Immature natural killer cell (primary cell): ENCODE results near the gene XPR1. TPM values are rescaled to one million over a fixed set of nuclear protein-coding genes. Genes with fewer than 3 reads are reported as not detected.
"Not testable (repeated sequence)": the region's sequence is repeated elsewhere in the genome, so short reads cannot be mapped to it uniquely, and the experiment has no call there.

Source experiments
- DNase-seq, 3 donors: peaks; one replicate each; pipeline ENCODE4 v3.0.0; 2022; ENCODE audit warnings: mixed read lengths in 1 of 3
- H3K27ac Mint-ChIP-seq, 6 donors: one replicate each; pipeline ENCODE4 v1.8.0; 2020; ENCODE audit warnings: mixed read lengths in 6 of 6, mild to moderate bottlenecking in 5 of 6, inconsistent platforms in 4 of 6, moderate library complexity in 3 of 6
- H3K27me3 Mint-ChIP-seq, 3 donors: one replicate each; pipeline ENCODE4 v1.8.0; 2020 to 2021; ENCODE audit warnings: low read depth in 3 of 3, mild to moderate bottlenecking in 3 of 3, mixed read lengths in 3 of 3, moderate library complexity in 3 of 3, inconsistent platforms in 1 of 3
- H3K36me3 Mint-ChIP-seq, 3 donors: one replicate each; pipeline ENCODE4 v1.8.0; 2020; ENCODE audit warnings: mixed read lengths in 3 of 3, inconsistent platforms in 2 of 3, mild to moderate bottlenecking in 2 of 3
- H3K4me1 Mint-ChIP-seq, 2 donors: one replicate each; pipeline ENCODE4 v1.8.0; 2020; ENCODE audit warnings: inconsistent platforms in 2 of 2, mild to moderate bottlenecking in 2 of 2, mixed read lengths in 2 of 2, moderate library complexity in 1 of 2
- H3K4me3 Mint-ChIP-seq, 5 donors: one replicate each; pipeline ENCODE4 v1.8.0; 2020; ENCODE audit warnings: mild to moderate bottlenecking in 5 of 5, mixed read lengths in 5 of 5, inconsistent platforms in 3 of 5, moderate library complexity in 3 of 5
- H3K9me3 Mint-ChIP-seq, 6 donors: one replicate each; pipeline ENCODE4 v1.8.0; 2020; ENCODE audit warnings: mild to moderate bottlenecking in 6 of 6, mixed read lengths in 6 of 6, inconsistent platforms in 4 of 6, moderate library complexity in 3 of 6
- polyA plus RNA-seq, 3 donors: library from polyadenylated mRNA; unstranded; fragments of 300-500 nt; fragmentation: Illumina TruSeq; gene quantifications; one replicate each; pipeline ENCODE4 v1.2.3, GENCODE V29; 2021

Gene XPR1
- polyA plus RNA-seq, 3 donors from 2014 or later: 4.3 to 7.1 (median 6.8) TPM

DNA sequence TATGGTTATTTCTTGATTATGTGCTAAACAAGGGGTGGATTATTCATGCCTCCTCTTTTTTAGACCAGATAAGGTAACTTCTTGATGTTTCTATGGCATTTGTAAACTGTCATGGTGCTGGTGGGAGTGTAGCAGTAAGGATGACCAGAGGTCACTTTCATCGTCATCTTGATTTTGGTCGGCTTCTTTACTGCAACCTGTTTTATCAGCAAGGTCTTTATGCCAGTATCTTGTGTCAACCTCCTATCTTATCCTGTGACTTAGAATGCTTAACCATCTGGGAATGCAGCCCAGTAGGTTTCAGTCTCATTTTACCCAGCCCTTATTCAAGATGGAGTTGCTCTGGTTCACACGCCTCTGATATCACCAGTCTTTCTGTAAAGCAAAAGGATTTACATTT, 95.9 kb downstream of the XPR1 start:
- Mint-ChIP-seq H3K4me1 (peaks cover 1 to 28% of the 10 kb centered on the region in 2 donors), H3K9me3 (peaks cover 18 to 45% (median 29%) of the 10 kb centered on the region in 6 donors), H3K36me3 (peaks cover 30 to 37% (median 34%) of the 10 kb centered on the region in 3 donors)
- DNase-seq, H3K27me3 Mint-ChIP-seq, H3K4me3 Mint-ChIP-seq, H3K27ac Mint-ChIP-seq: not testable (repeated sequence)

DNA sequence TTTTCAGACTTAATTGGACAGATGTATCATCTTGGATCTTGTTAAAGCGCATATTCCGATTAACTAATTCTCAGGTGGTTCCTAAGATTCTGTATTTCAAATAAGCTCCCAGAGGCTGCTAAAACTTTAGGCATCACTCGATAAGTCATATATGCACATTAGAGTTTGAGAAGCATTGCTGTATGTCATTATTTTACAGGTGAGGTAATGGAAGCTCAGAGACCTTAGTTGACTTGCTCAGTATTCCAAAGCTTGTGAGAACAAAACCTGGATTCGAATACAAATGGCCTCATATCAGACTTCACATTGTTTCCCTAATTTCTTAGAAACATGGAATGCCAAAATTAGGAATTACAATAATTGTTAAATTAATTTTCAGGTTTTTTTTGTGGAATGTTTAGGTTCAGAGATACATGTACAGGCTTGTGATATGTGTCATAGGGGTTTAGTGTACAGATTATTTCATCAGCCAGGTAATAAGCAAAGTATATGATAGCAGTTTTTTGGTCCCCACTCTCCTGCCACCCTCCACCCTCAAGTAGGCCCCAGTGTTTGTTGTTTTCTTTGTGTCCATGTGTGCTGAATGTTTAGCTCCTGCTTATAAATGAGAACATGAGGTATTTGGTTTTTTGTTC, 96.8 kb downstream of the XPR1 start:
- no peak overlapping the region for H3K27ac Mint-ChIP-seq
- peaks cover 1 to 26% of the 10 kb centered on the region in 2 donors for H3K4me1 Mint-ChIP-seq
- peaks cover 37 to 41% (median 40%) of the 10 kb centered on the region in 3 donors for H3K36me3 Mint-ChIP-seq
- no peak for DNase-seq
- H3K9me3 Mint-ChIP-seq: peaks cover 20 to 53% (median 34%) of the 10 kb centered on the region in 6 donors
- H3K4me3 Mint-ChIP-seq: no peak overlapping the region
- H3K27me3 Mint-ChIP-seq: no peaks in the 10 kb centered on the region

DNA sequence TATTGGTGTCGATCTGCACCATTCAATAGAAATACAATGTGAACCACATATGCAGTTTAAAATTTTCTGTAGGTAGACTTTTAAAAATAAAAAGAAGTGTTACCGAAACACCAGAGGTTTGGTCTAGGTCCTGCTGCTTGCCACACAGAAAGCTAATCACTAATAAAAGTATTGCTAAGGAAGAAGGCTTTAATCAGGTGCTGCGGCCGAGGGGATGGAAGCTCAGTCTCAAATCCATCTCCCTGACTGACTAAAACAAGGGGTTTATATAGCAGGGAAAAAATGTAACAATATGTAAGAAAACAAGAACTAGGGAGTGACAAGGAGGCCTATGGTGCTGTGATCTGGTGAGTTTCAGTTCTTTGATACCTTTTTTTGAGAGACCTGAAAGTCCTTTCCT, 99.3 kb downstream of the XPR1 start:
- Mint-ChIP-seq H3K36me3 (peaks cover 48 to 55% (median 54%) of the 10 kb centered on the region in 3 donors), H3K4me1 (peaks cover 0 to 22% of the 10 kb centered on the region in 2 donors), H3K27me3 (no peaks in the 10 kb centered on the region), H3K9me3 (peaks cover 33 to 79% (median 57%) of the 10 kb centered on the region in 6 donors), H3K27ac (no peak overlapping the region), H3K4me3 (no peak overlapping the region)
- DNase-seq: no peak

DNA sequence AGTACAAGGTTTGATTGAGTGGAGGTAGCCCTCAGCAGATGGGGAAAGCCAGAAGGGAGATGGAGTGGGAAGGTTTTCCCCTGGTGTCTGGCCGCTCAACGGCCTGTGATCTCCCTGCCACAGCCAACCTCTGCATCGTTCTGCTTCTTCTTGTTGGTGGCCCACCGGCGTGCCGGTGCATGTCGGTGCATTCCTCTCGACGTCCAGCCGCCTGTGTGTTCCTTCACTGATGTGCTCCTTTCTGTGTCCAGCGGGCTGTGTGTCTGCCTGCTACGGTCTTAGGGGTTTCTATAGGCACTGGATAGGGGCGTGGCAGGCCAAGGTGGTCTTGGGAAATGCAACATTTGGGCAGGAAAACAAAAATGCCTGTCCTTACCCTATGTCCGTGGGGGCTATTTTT, 101.0 kb downstream of the XPR1 start:
- Mint-ChIP-seq H3K27ac (no peak overlapping the region), H3K9me3 (peaks cover 35 to 93% (median 63%) of the 10 kb centered on the region in 6 donors), H3K4me3 (no peak overlapping the region), H3K4me1 (peaks cover 0 to 20% of the 10 kb centered on the region in 2 donors), H3K27me3 (no peaks in the 10 kb centered on the region), H3K36me3 (peaks cover 39 to 64% (median 49%) of the 10 kb centered on the region in 3 donors)
- no peak for DNase-seq

DNA sequence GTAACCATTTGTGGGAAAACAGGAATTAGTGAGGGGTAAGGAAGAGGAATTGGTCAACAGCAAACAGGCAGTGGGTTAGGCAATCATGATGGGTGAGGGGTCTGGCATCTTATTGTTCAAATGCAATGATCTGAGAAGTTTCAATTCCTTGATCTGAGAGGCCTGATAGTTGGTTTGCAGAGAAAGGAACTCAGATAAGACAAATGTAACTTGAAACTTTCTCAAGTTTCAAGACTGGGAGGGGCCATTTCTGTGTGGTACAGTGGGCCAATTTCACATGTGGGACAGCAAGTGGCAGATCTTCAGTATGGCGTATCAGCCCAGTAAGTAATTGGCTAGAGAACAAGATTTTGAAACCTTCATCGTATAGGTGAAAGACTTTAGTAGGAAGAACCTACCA, 102.5 kb downstream of the XPR1 start:
- Mint-ChIP-seq H3K4me3 (no peak overlapping the region), H3K27ac (no peak overlapping the region), H3K27me3 (no peaks in the 10 kb centered on the region), H3K36me3 (peaks cover 44 to 64% (median 51%) of the 10 kb centered on the region in 3 donors), H3K4me1 (peaks cover 0 to 14% of the 10 kb centered on the region in 2 donors), H3K9me3 (peaks cover 39 to 88% (median 66%) of the 10 kb centered on the region in 6 donors)
- no peak for DNase-seq

DNA sequence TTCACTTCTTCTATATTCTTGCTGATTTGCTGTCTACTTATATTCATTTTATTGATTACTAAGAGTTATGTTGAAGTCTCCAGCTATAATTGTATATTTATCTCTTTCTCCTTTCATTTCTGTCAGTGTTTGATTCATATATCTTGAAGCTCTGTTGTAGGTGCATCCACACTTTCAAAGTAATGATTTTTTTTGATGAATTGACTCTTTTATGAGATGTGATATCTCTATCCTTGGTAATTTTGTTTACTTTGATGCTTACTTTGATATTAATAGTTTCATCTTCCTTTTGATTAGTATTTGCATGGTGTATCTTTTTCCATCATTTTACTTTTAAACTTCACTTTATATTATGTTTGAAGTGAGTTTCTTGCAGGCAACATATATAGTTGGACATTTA, 110.8 kb downstream of the XPR1 start:
- Mint-ChIP-seq H3K9me3 (peaks cover 8 to 46% (median 28%) of the 10 kb centered on the region in 6 donors), H3K36me3 (peaks cover 49 to 65% (median 58%) of the 10 kb centered on the region in 3 donors), H3K27me3 (no peaks in the 10 kb centered on the region), H3K27ac (no peak overlapping the region), H3K4me1 (peaks cover 2 to 9% of the 10 kb centered on the region in 2 donors), H3K4me3 (no peak overlapping the region)
- no peak for DNase-seq

DNA sequence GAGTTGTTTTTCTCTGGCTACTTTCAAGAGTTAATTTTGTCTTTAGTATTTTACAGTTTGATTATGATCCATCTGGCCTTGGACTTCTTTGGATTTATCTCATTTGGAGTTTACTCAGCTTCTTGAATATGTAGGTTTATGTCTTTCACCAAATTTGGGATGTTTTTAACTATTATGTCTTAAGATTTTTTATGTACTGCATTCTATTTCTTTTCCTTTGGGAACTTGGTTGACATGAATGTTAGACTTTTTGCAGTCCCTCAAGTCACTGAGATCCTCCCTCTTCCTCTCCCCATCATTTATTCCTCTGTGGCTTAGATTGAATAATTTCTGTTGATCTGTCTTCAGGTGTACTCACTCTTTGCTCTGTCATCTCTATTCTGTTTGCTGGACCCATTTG, 112.0 kb downstream of the XPR1 start:
- DNase-seq: no peak
- Mint-ChIP-seq H3K9me3 (peaks cover 8 to 40% (median 23%) of the 10 kb centered on the region in 6 donors), H3K4me3 (no peak overlapping the region), H3K27me3 (peaks cover 0 to under 1% (median 0%) of the 10 kb centered on the region in 3 donors), H3K27ac (no peak overlapping the region), H3K4me1 (peaks cover 2 to 4% of the 10 kb centered on the region in 2 donors), H3K36me3 (peaks cover 44 to 58% (median 56%) of the 10 kb centered on the region in 3 donors)

DNA sequence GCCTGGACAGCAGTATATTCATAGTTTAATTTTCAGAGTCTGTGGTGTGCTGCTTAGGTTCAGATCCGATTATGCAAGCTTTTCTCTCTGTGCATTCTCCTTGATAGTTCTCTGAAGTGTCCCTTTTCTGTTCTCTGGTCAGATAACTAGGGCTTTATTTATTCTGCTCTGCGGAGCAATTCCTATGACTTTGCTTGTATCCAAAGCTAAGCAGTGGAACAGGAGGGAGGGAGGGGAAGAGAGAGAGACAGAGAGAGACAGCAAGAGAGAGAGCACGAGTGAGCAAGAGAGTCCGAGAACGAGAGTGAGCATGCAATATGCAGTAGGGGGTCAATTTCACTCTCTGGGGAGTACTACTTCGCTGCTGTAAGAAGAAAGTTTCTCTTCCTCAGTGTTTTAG, 113.3 kb downstream of the XPR1 start:
- DNase-seq: no peak
- Mint-ChIP-seq H3K4me3 (no peak overlapping the region), H3K9me3 (peaks cover 8 to 33% (median 18%) of the 10 kb centered on the region in 6 donors), H3K4me1 (peaks cover 0 to 2% of the 10 kb centered on the region in 2 donors), H3K36me3 (peaks cover 37 to 49% (median 48%) of the 10 kb centered on the region in 3 donors), H3K27ac (no peak overlapping the region), H3K27me3 (peaks cover 0 to 2% (median 0%) of the 10 kb centered on the region in 3 donors)

DNA sequence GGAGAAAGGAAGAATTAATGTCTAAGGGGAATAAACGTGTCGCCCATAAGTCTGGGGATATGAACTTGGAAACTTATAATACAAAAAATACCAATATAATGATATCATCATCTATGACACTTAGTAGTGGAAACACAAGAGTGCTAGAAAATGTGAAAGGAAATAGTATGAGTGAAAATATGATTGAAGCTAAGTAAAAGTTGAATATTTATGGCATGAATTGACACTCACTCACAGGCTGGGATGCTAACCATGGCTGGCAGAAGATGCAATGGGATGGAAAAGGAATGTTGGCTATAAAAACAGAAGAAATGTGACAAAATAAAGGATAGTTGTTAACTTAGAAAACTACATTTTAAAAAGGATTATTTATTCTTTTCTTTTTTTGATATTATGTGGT, 120.1 kb downstream of the XPR1 start:
- peaks cover 0 to 9% of the 10 kb centered on the region in 2 donors for H3K4me1 Mint-ChIP-seq
- H3K4me3 Mint-ChIP-seq: no peak overlapping the region
- H3K36me3 Mint-ChIP-seq: peaks cover 0 to 3% (median 3%) of the 10 kb centered on the region in 3 donors
- peaks cover 0 to 2% (median 1%) of the 10 kb centered on the region in 3 donors for H3K27me3 Mint-ChIP-seq
- H3K9me3 Mint-ChIP-seq: peaks cover 0 to 2% (median 0%) of the 10 kb centered on the region in 6 donors
- H3K27ac Mint-ChIP-seq: no peak overlapping the region
- no peak for DNase-seq

DNA sequence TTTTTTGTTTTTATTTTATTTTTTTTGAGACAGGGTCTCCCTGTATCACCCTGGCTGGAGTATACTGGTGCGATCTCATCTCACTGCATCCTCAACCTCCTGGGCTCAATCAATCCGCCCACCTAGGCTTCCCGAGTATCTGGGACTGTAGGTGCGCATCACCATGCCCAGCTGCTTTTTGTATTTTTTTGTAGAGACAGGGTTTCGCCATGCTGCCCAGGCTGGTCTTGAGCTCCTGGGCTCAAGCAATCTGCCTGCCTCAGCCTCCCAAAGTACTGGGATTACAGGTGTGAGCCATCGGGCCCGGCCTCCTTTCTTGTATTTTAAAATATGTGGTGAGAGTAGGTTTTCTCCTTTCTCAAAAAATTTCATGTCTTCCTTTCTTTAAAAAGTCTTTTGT, 122.6 kb downstream of the XPR1 start:
- H3K9me3 Mint-ChIP-seq: peaks cover 0 to 5% (median under 1%) of the 10 kb centered on the region in 6 donors
- H3K36me3 Mint-ChIP-seq: peaks cover 0 to 3% (median 3%) of the 10 kb centered on the region in 3 donors
- no peak for DNase-seq
- no peak overlapping the region for H3K4me3 Mint-ChIP-seq
- peaks cover 0 to 1% (median 0%) of the 10 kb centered on the region in 3 donors for H3K27me3 Mint-ChIP-seq
- H3K4me1 Mint-ChIP-seq: peaks cover 0 to 9% of the 10 kb centered on the region in 2 donors
- no peak overlapping the region for H3K27ac Mint-ChIP-seq

DNA sequence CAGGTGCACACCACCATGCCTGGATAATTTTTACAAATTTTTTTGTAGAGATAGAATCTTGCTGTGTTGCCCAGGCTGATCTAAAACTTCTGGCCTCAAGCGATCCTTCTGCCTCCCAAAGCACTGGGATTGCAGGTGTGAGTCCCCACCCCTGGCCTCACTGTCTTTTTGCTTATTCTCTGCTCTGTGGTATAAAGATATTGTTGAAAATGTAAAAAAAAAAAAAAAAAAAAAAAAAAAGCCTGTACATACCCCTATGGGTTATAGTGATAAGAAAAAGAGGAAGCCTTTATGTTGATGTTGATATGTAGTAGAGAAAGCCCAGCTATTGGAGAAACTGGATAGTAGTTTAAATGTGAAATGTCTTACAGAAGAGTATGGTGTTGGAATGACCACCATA, 125.8 kb downstream of the XPR1 start:
- peaks cover 0 to 6% (median 1%) of the 10 kb centered on the region in 6 donors for H3K9me3 Mint-ChIP-seq
- no peak for DNase-seq
- H3K36me3 Mint-ChIP-seq: peaks cover 0 to 3% (median 0%) of the 10 kb centered on the region in 3 donors
- H3K4me3 Mint-ChIP-seq: no peak overlapping the region
- H3K27me3 Mint-ChIP-seq: peaks cover 0 to 4% (median 0%) of the 10 kb centered on the region in 3 donors
- H3K27ac Mint-ChIP-seq: no peak overlapping the region
- peaks cover 0 to 7% of the 10 kb centered on the region in 2 donors for H3K4me1 Mint-ChIP-seq

DNA sequence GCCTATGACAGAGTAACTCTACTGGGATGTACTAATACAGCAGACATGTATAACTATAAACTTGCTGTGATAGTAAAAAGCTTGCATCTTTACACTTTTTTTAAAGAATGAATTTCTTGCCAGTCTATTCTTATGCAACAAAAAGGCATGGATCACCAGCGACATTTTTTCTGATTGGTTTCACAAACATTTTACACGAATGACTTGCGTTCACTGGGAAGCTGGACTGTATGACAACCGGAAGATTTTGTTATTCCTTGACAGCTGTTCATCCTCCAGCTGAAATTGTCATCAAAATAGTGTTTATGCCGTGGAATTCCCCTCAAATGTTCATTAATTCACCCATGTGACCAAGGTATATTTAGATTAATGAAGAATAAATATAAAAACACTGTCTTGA, 131.0 kb downstream of the XPR1 start:
- no peak overlapping the region for H3K27ac Mint-ChIP-seq
- no peak overlapping the region for H3K4me3 Mint-ChIP-seq
- H3K4me1 Mint-ChIP-seq: peaks cover 4 to 12% of the 10 kb centered on the region in 2 donors
- H3K36me3 Mint-ChIP-seq: no peaks in the 10 kb centered on the region
- peaks cover 0 to 2% (median 0%) of the 10 kb centered on the region in 3 donors for H3K27me3 Mint-ChIP-seq
- DNase-seq: no peak
- peaks cover 0 to 6% (median 1%) of the 10 kb centered on the region in 6 donors for H3K9me3 Mint-ChIP-seq

DNA sequence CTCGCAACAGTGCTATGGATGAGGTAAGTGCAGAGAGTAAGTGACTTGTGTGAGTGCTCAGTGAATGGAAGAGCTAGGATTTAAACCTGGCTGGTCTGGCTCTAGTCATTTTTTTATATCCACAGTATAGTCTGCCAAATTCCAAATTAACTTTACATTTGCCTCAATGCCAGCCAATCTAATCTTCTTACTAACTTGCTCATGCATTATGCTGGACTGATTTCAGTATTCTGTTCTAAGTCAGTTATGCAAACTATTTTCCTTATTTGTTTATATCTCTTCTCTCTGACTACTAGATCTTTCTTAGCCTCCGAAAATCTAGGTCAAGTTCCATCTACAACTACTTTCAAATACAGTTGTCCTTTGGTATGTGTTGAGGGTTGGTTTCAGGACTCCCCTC, 133.3 kb downstream of the XPR1 start:
- H3K9me3 Mint-ChIP-seq: peaks cover 0 to 1% (median 0%) of the 10 kb centered on the region in 6 donors
- H3K4me1 Mint-ChIP-seq: peaks cover 10 to 25% of the 10 kb centered on the region in 2 donors
- no peak overlapping the region for H3K27ac Mint-ChIP-seq
- H3K27me3 Mint-ChIP-seq: peaks cover 0 to 2% (median 0%) of the 10 kb centered on the region in 3 donors
- no peak overlapping the region for H3K4me3 Mint-ChIP-seq
- DNase-seq: no peak
- H3K36me3 Mint-ChIP-seq: no peaks in the 10 kb centered on the region

DNA sequence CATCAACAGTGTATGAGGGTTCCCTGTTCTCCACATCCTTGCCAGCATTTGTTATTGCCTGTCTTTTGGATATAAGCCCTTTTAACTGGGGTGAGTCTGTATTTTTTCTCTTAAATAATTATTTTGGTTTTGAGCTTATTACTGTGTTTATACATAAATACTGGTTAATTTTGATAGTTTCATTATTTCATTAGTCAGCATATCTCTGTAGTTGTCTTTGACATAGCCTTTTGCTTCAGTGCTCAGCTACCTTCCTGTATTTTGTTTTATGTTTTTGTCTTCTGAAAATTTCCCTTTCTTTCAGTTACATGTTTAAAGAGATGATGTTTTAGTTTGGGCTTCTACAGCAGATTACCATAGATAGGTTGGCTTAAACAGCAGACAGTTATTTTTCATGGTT, 138.1 kb downstream of the XPR1 start:
- H3K4me1 Mint-ChIP-seq: peaks cover 22 to 48% of the 10 kb centered on the region in 2 donors
- no peak for DNase-seq
- H3K27ac Mint-ChIP-seq: peak overlapping the region in 3 of 6 donors; percentile 22 to 76 (median 75)
- H3K9me3 Mint-ChIP-seq: no peaks in the 10 kb centered on the region
- peak overlapping the region in 3 of 5 donors; percentile 6 to 51 (median 50) for H3K4me3 Mint-ChIP-seq
- H3K27me3 Mint-ChIP-seq: no peaks in the 10 kb centered on the region
- peaks cover 0 to 4% (median 0%) of the 10 kb centered on the region in 3 donors for H3K36me3 Mint-ChIP-seq
